NCI-H2227 (cell line): ENCODE results near the gene PER1.

Experiments used
- DNase-seq: peaks from one replicate; lab custom pipeline; 2025; ENCODE audit not compliant: unreplicated experiment; lab: John Stamatoyannopoulos, UW

PER1 gene

DNA sequence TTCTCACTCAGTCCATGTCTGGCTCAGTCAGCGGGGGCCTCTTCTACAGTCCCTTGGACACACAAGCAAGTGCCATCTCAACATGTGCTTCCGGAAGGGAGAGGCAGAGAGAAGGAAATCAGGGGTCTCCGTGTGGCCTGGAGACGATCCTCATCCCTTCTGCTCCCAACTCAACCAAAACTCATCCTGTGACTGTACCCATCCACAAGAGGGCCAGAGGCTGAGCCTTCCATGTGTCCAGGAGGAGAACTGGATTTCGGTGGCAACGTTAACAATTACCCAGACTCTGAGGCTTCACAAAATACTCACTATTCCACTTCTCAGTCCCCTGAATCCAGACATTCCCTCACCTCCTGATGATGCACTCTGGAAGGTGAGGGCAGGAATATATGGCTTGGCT, 56.8 kb downstream of the PER1 start:
- no peak for DNase-seq

- DNase-seq, result no peak
Measured at GRCh38 chr17:8091033-8091687, 61.0 kb downstream of the PER1 start.
